RWPE2 (cell line): ENCODE measurements around the gene CASP12.
A peak's percentile ranks its signal among the peaks of the same experiment; 100 is the strongest.

Experiments used
- ATAC-seq: fragments of 200-7000 bp; cut with Tn5 transposase; 3 replicates; pipeline ENCODE4 v1.9.1; 2021; ENCODE audit warnings: low read depth
- DNase-seq: peaks from one replicate; pipeline ENCODE4 v3.0.0-alpha.2; 2020; ENCODE audit warnings: low spot score
- H3K27ac ChIP-seq: fragments of 450-650 bp; 2 replicates; pipeline ENCODE4 v1.5.1; 2017; ENCODE audit warnings: mild to moderate bottlenecking; ENCODE audit not compliant: poor library complexity, severe bottlenecking
- H3K27me3 ChIP-seq: fragments of 250-450 bp; sonication (Bioruptor Pico); 2 replicates; pipeline ENCODE4 v1.5.1; 2021; ENCODE audit warnings: mild to moderate bottlenecking, moderate library complexity; ENCODE audit not compliant: insufficient read depth, poor library complexity, severe bottlenecking
- H3K36me3 ChIP-seq: fragments of 250-450 bp; sonication (Bioruptor Pico); 2 replicates; pipeline ENCODE4 v1.5.1; 2020; ENCODE audit warnings: low read depth, mild to moderate bottlenecking, moderate library complexity
- H3K4me1 ChIP-seq: fragments of 250-450 bp; sonication (Bioruptor Pico); 2 replicates; pipeline ENCODE4 v1.5.1; 2021; ENCODE audit warnings: mild to moderate bottlenecking, moderate library complexity; ENCODE audit not compliant: insufficient read depth, poor library complexity, severe bottlenecking
- H3K4me3 ChIP-seq: fragments of 250-450 bp; sonication (Bioruptor Pico); 2 replicates; pipeline ENCODE4 v1.5.1; 2021; ENCODE audit warnings: mild to moderate bottlenecking, moderate library complexity; ENCODE audit not compliant: severe bottlenecking
- H3K9me3 ChIP-seq: fragments of 250-450 bp; sonication (Bioruptor Pico); 2 replicates; pipeline ENCODE4 v1.5.1; 2021; ENCODE audit warnings: mild to moderate bottlenecking, moderate library complexity; ENCODE audit not compliant: severe bottlenecking
- CTCF ChIP-seq: fragments of 450-650 bp; IDR thresholded peaks from one replicate; pipeline ENCODE4 v1.5.1; 2017; ENCODE audit warnings: mild to moderate bottlenecking, moderate library complexity; ENCODE audit not compliant: poor library complexity, severe bottlenecking

Gene CASP12

GRCh38 chr11:104928811-104929210 lies 30.6 kb upstream of the CASP12 start:
- DNase-seq (no peak), ATAC-seq (no peak)
- no peaks in the 10 kb centered on the region for H3K27me3 ChIP-seq
- H3K27ac ChIP-seq = no peak overlapping the region
- no peak overlapping the region for H3K4me3 ChIP-seq
- no peaks in the 10 kb centered on the region for H3K4me1 ChIP-seq
- H3K36me3 ChIP-seq = no peaks in the 10 kb centered on the region
- TF ChIP-seq CTCF = no peak
- no peaks in the 10 kb centered on the region for H3K9me3 ChIP-seq

GRCh38 chr11:104926771-104927611 lies 28.7 kb upstream of the CASP12 start:
- H3K36me3 ChIP-seq = no peaks in the 10 kb centered on the region
- no peak overlapping the region for H3K4me3 ChIP-seq
- no peaks in the 10 kb centered on the region for H3K27me3 ChIP-seq
- H3K4me1 ChIP-seq = no peaks in the 10 kb centered on the region
- H3K9me3 ChIP-seq = no peaks in the 10 kb centered on the region
- no peak for TF ChIP-seq CTCF
- no peak for DNase-seq
- no peak overlapping the region for H3K27ac ChIP-seq
- ATAC-seq = no peak

- DNase-seq = no peak
- no peak for ATAC-seq
- Histone ChIP-seq H3K4me3 (no peak overlapping the region), H3K27me3 (no peaks in the 10 kb centered on the region), H3K27ac (no peak overlapping the region), H3K36me3 (no peaks in the 10 kb centered on the region), H3K9me3 (no peaks in the 10 kb centered on the region), H3K4me1 (no peaks in the 10 kb centered on the region)
- TF ChIP-seq CTCF = no peak
Observed at GRCh38 chr11:104925850-104926249, 27.6 kb upstream of the CASP12 start.

GRCh38 chr11:104918113-104918824 lies 20.0 kb upstream of the CASP12 start:
- no peaks in the 10 kb centered on the region for H3K9me3 ChIP-seq
- peak; percentile 63 for ATAC-seq
- no peak for DNase-seq
- no peak for TF ChIP-seq CTCF
- peaks cover 2% of the 10 kb centered on the region for H3K4me1 ChIP-seq
- peak overlapping the region; percentile 5 for H3K4me3 ChIP-seq
- no peaks in the 10 kb centered on the region for H3K36me3 ChIP-seq
- H3K27me3 ChIP-seq = no peaks in the 10 kb centered on the region
- no peak overlapping the region for H3K27ac ChIP-seq
